Left lung (tissue), 10 donors: ENCODE measurements around the gene ERCC1. TPM values are rescaled to one million over a fixed set of nuclear protein-coding genes. Genes with fewer than 3 reads are reported as not detected.

Experiments used
- ATAC-seq: fragments of 200-7000 bp; cut with Tn5 transposase; one replicate; pipeline ENCODE4 v1.9.1; 2020; ENCODE audit warnings: moderate library complexity
- DNase-seq, 4 donors: peaks; one replicate each; pipeline ENCODE4 v3.0.0-alpha.2; 2013 to 2020
- H3K27ac ChIP-seq, 2 donors: fragments of 200-600 bp; sonication (generic) in 1 of 2; one replicate each; pipeline versions ENCODE4 v1.5.0 to v1.8.0; 2020 to 2021
- H3K27me3 ChIP-seq, 2 donors: fragments of 200-600 bp; sonication (generic) in 1 of 2; one replicate each; pipeline versions ENCODE4 v1.5.0 to v1.8.0; 2020 to 2021
- H3K36me3 ChIP-seq, 2 donors: fragments of 200-600 bp; sonication (generic) in 1 of 2; one replicate each; pipeline versions ENCODE4 v1.5.0 to v1.8.0; 2020 to 2021
- H3K4me1 ChIP-seq, 2 donors: fragments of 200-600 bp; one replicate each; pipeline ENCODE4 v1.8.0; 2021
- H3K4me3 ChIP-seq, 2 donors: fragments of 200-600 bp; sonication (generic) in 1 of 2; one replicate each; pipeline versions ENCODE4 v1.5.0 to v1.8.0; 2020 to 2021; ENCODE audit warnings: mild to moderate bottlenecking in 1 of 2
- H3K9me3 ChIP-seq, 2 donors: fragments of 200-600 bp; sonication (generic) in 1 of 2; one replicate each; pipeline versions ENCODE4 v1.5.0 to v1.8.0; 2020 to 2021
- intact Hi-C, 2 donors: fragments of 100-400 bp; cut with DNase I; formaldehyde crosslinking; loops; one replicate each; pipeline versions ENCODE4 v1.11.2 to v1.14.2; 2022
- polyA plus RNA-seq, 6 donors: library from polyadenylated mRNA; unstranded; fragments of 120-200 nt; gene quantifications; one replicate each; pipeline ENCODE4 v1.2.1, GENCODE V29; 2013; ENCODE audit not compliant: insufficient read length in 6 of 6
- total RNA-seq, 2 donors: library from RNA; stranded (reverse); fragmentation: NEBNext Ultra II Directional; extraction: Animal tissue kit (Norgen Biotek cat#: 25700); gene quantifications; one replicate each; pipeline ENCODE4 v1.2.1, GENCODE V29; 2021
- TF ChIP-seq, protein P1 (sequence below), 2 donors: fragments of 200-600 bp; sonication (generic) in 1 of 2; IDR thresholded peaks; one replicate each; pipeline versions ENCODE4 v1.5.0 to v1.8.0; 2021; ENCODE audit warnings: antibody characterized with exemption in 2 of 2
- donor health status: DM: no; HTN: yes; CAD: no.
- donor health status: DM: no; HTN: no; CAD: no.

ERCC1 gene
- total and polyA plus RNA-seq, 8 donors, result 56.1 to 108 (median 85.1) TPM

DNA sequence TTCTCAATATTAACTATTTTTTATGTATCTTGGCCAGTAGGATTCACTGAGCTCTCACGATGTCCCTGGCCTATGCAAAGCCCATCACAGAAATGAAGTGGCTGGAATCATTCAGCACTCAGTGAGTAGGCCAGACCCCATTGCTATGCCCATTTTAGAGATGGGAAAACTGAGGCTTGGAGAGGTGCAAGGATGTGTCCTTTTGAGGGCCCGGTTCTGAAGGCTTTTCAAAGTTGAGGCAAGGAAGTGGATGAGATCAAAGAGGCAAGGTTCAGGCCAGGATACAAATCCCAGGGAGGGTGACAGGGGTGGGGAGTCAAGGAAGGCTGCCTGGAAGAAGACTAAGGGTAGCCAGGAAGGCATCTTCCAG lies 18.7 kb upstream of the ERCC1 start:
- H3K27me3 ChIP-seq, result no peaks in the 10 kb centered on the region
- peaks cover 10 to 58% of the 10 kb centered on the region in 2 donors for H3K4me1 ChIP-seq
- H3K36me3 ChIP-seq, result no peaks in the 10 kb centered on the region
- ATAC-seq (no peak), DNase-seq (no peak)
- H3K4me3 ChIP-seq, result no peak overlapping the region
- intact Hi-C loops, result loop anchor here (5.0 kb wide), 2 partner anchors 35 to 40 kb away; no protein-coding TSS in a partner anchor
- H3K9me3 ChIP-seq, result no peaks in the 10 kb centered on the region
- TF ChIP-seq, protein P1, sequence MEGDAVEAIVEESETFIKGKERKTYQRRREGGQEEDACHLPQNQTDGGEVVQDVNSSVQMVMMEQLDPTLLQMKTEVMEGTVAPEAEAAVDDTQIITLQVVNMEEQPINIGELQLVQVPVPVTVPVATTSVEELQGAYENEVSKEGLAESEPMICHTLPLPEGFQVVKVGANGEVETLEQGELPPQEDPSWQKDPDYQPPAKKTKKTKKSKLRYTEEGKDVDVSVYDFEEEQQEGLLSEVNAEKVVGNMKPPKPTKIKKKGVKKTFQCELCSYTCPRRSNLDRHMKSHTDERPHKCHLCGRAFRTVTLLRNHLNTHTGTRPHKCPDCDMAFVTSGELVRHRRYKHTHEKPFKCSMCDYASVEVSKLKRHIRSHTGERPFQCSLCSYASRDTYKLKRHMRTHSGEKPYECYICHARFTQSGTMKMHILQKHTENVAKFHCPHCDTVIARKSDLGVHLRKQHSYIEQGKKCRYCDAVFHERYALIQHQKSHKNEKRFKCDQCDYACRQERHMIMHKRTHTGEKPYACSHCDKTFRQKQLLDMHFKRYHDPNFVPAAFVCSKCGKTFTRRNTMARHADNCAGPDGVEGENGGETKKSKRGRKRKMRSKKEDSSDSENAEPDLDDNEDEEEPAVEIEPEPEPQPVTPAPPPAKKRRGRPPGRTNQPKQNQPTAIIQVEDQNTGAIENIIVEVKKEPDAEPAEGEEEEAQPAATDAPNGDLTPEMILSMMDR (IDR thresholded peaks at IDR 0.05), result no peak
- peak overlapping the region; percentile 88 to 94 for H3K27ac ChIP-seq

DNA sequence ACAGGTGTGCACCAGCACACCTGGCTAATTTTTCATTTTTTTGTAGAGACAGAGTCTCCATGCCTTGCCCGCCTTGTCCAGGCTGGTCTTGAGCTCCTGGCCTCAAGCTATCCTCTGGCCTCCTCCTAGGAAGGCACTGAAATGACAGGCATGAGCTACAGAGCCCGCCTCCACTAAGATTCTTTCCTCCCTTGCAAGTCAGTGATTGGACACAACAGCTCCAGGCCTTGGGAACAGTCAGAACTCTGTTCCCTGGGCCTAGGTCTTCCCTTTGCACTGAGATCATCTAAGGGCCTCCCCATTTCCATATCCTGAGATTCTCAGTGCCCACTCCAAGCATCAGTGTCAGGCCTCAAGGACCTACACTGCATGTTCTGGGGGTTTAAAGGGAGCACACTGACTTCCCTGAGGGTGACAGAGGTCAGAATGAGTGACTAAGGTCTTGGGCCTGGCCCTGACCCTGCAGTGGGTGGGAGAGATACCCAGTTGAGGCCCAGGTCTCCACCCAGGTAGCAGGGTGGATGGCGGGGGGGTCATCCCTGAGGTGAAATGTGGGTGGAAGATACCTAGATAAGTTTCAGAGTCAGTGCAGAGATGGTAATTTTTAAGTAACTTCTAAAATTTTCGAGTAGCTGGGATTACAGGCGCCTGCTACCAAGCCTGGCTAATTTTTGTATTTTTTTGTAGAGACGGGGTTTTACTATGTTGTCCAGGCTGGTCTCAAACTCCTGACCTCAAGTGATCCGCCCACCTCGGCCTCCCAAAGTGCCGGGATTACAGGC lies 17.3 kb upstream of the ERCC1 start:
- Histone ChIP-seq H3K4me3 (no peak overlapping the region), H3K4me1 (peaks cover 10 to 57% of the 10 kb centered on the region in 2 donors), H3K9me3 (no peaks in the 10 kb centered on the region), H3K27ac (no peak overlapping the region), H3K36me3 (no peaks in the 10 kb centered on the region), H3K27me3 (no peaks in the 10 kb centered on the region)
- TF ChIP-seq, protein P1 (IDR thresholded peaks at IDR 0.05), result no peak
- no peak for ATAC-seq
- intact Hi-C loops, result loop anchor here (5.0 kb wide), 2 partner anchors 36 to 41 kb away; no protein-coding TSS in a partner anchor
- DNase-seq, result no peak

GRCh38 chr19:45440259-45440638 lies 16.5 kb upstream of the ERCC1 start:
- Histone ChIP-seq H3K36me3 (no peaks in the 10 kb centered on the region), H3K27ac (peak overlapping the region; percentile 92 to 93), H3K9me3 (no peaks in the 10 kb centered on the region), H3K27me3 (no peaks in the 10 kb centered on the region), H3K4me1 (peaks cover 10 to 50% of the 10 kb centered on the region in 2 donors), H3K4me3 (peak overlapping the region; percentile 51 to 62)
- TF ChIP-seq, protein P1 (IDR thresholded peaks at IDR 0.05), result no peak
- intact Hi-C loops, result loop anchor here (5.0 kb wide), 2 partner anchors 37 to 42 kb away; no protein-coding TSS in a partner anchor
- DNase-seq (no peak), ATAC-seq (no peak)

DNA sequence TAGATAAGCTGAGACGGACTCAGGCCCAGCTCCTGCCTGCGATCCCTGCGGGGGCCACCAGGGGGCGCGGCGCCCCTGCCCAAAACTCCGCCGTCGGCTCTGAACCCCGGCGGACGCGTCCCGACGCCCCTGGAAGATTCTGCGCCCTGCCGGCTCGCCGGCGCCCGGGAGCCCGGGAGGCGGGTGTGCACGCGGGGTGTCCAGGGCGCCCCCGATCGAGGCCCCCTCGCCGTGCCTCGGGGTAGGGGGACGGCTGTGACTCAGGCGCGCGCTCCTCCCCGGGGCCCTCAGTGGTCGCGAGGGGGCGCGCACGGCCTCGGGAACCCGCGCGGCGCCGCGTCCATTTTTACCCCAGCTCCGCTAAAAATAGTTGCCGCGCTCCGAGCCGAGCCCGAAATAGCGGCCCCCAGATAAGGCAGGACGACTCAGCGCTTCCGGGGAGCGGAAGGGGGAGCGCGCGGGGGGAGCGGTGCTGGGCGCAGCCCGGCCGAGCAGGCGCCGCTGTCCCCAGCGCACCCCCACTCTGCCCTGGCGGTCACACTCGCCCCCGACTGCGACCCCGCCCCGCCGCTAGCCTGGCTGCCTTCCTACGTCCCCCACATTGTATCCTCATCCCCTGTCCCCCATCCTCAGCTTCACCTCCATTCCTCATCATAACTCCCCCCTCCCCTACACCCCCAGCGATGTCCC lies 16.0 kb upstream of the ERCC1 start:
- Histone ChIP-seq H3K9me3 (no peaks in the 10 kb centered on the region), H3K27ac (peak overlapping the region; percentile 92 to 93), H3K4me3 (peak overlapping the region; percentile 51 to 62), H3K4me1 (peaks cover 9 to 45% of the 10 kb centered on the region in 2 donors), H3K36me3 (no peaks in the 10 kb centered on the region), H3K27me3 (no peaks in the 10 kb centered on the region)
- TF ChIP-seq, protein P1 (IDR thresholded peaks at IDR 0.05), result peak; percentile 98 to 100
- intact Hi-C loops, result loop anchor here (5.0 kb wide), 2 partner anchors 38 to 43 kb away; no protein-coding TSS in a partner anchor
- peak; percentile 68 for ATAC-seq
- DNase-seq, result peak; percentile 82 to 95 (median 88)

DNA sequence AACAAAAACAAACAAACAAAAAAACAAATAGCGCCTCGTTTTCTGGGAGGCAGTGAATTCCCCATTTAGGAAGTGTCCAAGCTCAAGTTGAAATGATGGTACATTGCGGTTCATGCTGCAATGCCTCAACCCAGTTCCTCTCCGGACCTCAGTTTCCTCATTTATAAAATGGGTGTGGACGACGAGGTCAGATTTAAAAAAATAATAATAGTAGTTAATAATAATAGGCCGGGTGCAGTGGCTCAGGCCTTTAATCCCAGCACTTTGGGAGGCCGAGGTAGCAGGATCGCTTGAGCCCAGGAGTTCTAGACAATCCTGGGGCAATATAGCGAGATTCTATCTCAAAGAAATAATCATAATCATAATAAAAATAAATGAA lies 15.5 kb upstream of the ERCC1 start:
- H3K4me3 ChIP-seq, result peak overlapping the region; percentile 51 to 62
- DNase-seq, result no peak
- peak overlapping the region; percentile 92 to 93 for H3K27ac ChIP-seq
- H3K9me3 ChIP-seq, result no peaks in the 10 kb centered on the region
- ATAC-seq, result no peak
- no peaks in the 10 kb centered on the region for H3K36me3 ChIP-seq
- H3K4me1 ChIP-seq, result peaks cover 5 to 40% of the 10 kb centered on the region in 2 donors
- H3K27me3 ChIP-seq, result no peaks in the 10 kb centered on the region
- intact Hi-C loops, result no loop called here
- TF ChIP-seq, protein P1 (IDR thresholded peaks at IDR 0.05), result no peak
